NB4 (cell line): ENCODE measurements around the gene IQCE.

Source experiments
- POLR2A ChIP-seq: IDR thresholded peaks from 2 replicates; pipeline ENCODE4 v1.6.1; 2011; ENCODE audit warnings: mild to moderate bottlenecking; ENCODE audit not compliant: insufficient read length; ENCODE audit errors: extremely low read depth
- TF ChIP-seq, protein P1 (sequence below): IDR thresholded peaks from one replicate; pipeline ENCODE4 v1.5.1; 2012; ENCODE audit warnings: low read depth, low read length

DNA sequence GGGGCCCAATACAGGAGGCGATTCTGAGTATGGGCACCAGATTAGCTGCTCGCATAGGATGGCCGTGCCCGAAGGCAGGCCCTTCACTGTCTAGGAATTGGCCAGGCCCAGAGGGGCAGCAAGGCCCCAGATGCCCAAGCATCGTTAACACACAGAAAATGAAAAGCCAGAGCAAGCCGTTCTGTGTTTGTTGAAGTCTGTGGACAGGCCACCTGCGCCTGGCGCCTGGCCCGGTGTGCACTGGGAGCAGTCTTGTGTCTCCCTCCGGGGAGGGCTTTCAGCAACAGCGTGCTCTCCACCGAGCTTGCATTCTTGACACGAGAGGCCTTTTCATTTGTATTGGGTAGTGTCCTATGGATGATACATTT, 38.5 kb downstream of the IQCE start:
- TF ChIP-seq, protein P1, sequence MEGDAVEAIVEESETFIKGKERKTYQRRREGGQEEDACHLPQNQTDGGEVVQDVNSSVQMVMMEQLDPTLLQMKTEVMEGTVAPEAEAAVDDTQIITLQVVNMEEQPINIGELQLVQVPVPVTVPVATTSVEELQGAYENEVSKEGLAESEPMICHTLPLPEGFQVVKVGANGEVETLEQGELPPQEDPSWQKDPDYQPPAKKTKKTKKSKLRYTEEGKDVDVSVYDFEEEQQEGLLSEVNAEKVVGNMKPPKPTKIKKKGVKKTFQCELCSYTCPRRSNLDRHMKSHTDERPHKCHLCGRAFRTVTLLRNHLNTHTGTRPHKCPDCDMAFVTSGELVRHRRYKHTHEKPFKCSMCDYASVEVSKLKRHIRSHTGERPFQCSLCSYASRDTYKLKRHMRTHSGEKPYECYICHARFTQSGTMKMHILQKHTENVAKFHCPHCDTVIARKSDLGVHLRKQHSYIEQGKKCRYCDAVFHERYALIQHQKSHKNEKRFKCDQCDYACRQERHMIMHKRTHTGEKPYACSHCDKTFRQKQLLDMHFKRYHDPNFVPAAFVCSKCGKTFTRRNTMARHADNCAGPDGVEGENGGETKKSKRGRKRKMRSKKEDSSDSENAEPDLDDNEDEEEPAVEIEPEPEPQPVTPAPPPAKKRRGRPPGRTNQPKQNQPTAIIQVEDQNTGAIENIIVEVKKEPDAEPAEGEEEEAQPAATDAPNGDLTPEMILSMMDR, result no peak
- no peak for TF ChIP-seq POLR2A
